GM21381 (cell line): ENCODE measurements around the gene LMTK3.
A peak's percentile ranks its signal among the peaks of the same experiment; 100 is the strongest.
"Not testable (repeated sequence)": the region's sequence is repeated elsewhere in the genome, so short reads cannot be mapped to it uniquely, and the experiment has no call there.

ENCODE experiments used
- ATAC-seq: cut with Tn5 transposase; IDR thresholded peaks from one replicate; pipeline ENCODE4 v1.9.1; 2021; ENCODE audit warnings: mild to moderate bottlenecking, moderate library complexity; ENCODE audit not compliant: unreplicated experiment

LMTK3 gene

DNA sequence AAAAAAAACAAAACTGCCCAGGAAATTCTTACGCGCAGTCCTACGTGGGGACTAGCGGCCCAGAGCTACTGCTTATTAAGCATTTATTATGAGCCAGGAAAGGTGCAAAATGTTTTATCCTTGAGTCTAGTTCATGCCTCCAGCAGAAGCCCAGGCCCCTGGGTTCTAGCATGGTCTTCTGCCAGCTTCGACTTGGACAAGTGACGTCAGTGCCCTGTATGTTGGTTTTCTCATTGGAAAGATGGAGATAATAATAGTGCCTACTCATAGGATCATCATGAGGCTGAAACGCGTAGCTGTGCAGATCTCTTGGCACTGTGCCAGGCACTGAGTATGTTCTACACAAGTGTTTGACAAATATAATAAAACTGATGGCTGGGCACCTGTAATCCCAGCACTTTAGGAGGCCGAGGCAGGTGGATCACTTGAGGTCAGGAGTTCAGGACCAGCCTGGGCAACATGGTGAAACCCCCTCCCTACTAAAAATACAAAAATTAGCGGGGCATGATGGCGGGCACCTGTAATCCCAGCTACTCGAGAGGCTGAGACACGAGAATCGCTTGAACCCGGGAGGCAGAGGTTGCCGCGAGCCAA is 28.0 kb upstream of the LMTK3 start:
- ATAC-seq, result no peak

- not testable (repeated sequence) for ATAC-seq
Measured at GRCh38 chr19:48538057-48538456, 26.4 kb upstream of the LMTK3 start.

- no peak for ATAC-seq
Measured at GRCh38 chr19:48537541-48537940, 25.9 kb upstream of the LMTK3 start.

GRCh38 chr19:48533770-48534169 is 22.1 kb upstream of the LMTK3 start:
- ATAC-seq, result no peak

DNA sequence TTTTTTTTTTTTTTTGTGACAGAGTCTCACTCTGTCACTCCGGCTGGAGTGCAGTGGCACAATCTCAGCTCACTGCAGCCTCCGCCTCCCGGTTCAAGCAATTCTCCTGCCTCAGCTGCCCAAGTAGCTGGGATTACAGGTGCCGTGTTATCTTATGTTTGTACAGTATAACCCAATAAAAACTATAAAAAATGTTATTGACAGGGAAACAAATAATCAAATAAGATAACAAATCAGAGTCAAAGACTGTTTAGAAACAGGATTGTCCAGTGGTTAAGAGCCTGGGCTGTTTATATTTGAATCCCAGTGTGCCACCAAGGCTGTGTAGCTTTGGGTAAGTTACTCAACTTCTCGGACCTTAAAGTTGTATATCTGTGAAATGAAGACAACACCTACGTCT is 19.1 kb upstream of the LMTK3 start:
- no peak for ATAC-seq

GRCh38 chr19:48530066-48530720 is 18.6 kb upstream of the LMTK3 start:
- ATAC-seq, result no peak

- no peak for ATAC-seq
Measured at GRCh38 chr19:48529156-48529555, 17.5 kb upstream of the LMTK3 start.

DNA sequence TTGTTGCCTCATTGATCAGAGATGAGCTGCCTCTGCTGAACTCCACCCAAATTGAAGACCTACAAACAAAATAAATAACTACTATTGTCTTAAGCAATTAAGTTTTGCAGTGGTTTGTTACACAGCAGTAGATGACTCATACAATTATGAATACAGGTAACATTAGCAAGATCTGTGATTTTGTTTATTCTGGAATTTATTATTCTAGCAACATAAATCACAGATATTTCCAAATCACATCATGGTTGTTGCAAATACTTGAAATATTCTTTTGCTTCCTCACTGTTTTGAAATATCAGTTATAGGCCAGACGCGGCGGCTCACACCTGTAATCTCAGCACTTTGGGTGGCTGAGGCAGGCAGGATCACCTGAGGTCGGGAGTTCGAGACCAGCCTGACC is 13.1 kb upstream of the LMTK3 start:
- no peak for ATAC-seq

DNA sequence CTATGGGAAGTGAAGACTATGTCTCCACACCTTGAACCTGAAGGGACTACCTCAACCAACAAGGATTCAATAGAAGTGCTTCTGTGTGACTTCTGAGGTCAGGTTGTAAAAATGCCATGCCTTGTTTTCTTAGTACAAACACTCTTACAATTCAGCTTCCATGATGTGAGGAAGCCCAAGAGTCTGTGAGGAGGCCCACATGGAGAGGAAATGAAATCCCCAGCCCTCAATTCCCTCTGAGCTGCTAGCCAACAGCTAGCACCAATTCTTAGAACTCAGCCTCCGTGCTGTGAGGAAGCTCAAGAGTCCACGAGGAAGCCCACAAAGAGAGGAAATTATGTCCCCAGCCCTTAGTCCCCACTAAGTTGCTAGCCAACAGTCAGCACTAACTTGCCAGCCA is 12.6 kb upstream of the LMTK3 start:
- no peak for ATAC-seq

GRCh38 chr19:48520134-48520533 is 8.5 kb upstream of the LMTK3 start:
- no peak for ATAC-seq

DNA sequence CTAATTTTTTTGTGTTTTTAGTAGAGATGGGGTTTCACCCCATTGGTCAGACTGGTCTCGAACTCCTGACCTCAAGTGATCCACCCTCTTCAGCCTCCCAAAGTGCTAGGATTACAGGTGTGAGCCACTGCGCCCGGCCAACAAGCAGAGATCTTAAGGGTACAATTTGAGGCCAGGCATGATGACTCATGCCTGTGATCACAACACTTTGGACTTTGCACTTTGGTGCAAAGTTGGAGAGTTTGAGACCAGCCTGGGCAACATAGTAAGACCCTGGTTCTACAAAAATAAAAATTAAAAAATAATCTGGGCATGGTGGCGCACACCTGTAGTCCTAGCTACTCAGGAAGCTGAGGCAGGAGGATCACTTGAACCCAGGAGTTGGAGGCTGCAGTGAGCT is 7.8 kb upstream of the LMTK3 start:
- ATAC-seq, result not testable (repeated sequence)

- no peak for ATAC-seq
Measured at GRCh38 chr19:48518207-48518606, 6.6 kb upstream of the LMTK3 start.

DNA sequence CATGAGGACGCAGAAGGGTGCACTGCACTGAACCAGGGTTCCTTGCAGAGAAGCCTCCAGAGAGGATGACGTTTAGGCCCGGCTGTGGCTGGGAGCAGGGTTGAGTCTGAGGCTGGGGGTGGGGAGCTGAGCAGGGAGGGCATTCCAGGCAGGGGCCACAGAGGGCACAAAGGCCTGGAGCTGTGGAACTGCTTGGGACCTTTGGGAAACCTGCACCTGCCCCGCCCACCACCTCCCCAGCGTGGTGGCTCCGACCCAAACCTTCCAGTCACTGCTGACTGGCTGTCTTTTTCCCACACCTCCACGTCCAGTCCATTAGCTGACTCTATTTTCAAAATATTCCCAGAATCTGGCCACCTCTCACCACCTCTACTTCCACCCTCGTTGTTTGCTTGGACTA is 4.9 kb upstream of the LMTK3 start:
- ATAC-seq, result no peak

- ATAC-seq, result no peak
Measured at GRCh38 chr19:48514123-48514458, 2.5 kb upstream of the LMTK3 start.

GRCh38 chr19:48513289-48514122 is 1.9 kb upstream of the LMTK3 start:
- ATAC-seq, result peak; percentile 52

GRCh38 chr19:48512504-48513288 is 1.1 kb upstream of the LMTK3 start:
- ATAC-seq, result no peak

GRCh38 chr19:48511321-48511731 is 309 bp downstream of the LMTK3 start:
- no peak for ATAC-seq

DNA sequence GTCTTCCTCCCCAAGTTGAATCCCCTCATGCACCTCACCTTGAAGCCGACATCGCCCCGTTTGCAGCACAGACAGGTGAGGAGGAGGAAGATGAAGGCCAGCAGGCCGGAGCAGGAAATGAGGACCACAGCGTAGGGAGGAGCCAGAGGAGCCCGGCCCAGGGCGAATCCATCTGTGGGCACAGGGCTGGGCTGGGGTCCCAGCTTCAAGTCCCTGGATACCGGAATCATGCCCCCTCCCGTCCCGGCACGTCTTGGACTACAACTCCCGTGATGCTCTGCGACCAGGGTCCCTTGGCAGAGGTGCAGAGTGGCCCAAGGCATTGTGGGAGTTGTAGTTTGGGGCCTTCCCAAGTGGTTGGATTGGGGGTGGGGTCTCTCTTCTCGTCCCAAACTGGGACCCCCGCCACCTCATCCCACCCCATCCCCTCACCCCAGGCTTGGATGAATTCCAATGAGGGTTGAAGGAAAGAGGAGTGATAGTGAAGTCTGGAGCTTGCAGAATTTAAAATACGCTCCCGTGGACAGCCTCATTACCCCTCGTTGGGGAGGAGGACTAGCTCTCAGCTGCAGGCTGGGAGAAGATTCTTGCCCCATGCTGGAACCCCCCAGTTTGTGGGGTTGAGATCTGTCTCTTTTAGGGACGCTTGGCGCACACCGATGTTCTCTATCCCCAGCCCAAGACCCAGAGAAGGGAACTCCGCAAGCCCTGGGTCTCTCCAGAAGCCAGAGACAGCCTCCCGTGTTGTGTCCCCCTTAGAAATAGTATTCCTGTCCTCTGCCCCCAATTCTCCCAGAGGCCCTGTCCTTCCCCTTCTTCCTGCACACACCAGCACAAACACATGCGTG is 990 bp downstream of the LMTK3 start:
- ATAC-seq, result no peak

DNA sequence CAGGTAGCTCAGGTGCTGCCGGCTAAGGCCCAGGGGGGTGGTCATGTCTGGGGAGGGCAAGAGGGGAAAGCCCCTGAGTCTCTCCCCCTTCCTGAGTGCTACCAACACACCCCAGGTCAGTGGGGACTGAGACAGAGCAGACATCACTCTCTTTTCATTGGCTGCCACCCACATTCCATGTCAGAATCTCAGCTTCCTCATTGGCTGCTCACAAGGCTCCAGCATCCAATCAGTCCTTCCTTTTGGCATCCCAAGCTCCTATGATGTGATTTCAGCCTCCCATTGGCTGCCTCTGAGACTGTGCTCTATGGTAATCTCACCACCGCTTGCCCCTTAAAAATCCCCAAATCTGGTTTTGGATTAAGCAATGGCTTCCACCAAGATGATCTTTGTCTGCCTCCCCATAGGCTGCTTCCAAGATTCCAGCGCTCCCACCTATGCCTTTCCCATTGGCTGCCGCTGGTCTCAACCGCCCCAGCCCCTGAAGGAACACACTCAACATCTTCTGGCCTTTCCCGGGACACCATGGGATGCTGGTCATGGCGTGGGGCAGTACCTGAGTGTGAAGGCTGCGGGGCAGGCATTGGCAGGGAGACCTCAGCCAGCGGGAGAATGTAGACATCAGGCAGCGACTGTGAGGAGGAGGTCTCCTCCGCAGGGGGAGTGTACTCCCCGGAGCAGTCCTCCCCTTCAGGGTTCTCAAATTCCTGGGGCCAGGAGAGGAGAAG is 2.0 kb downstream of the LMTK3 start:
- ATAC-seq, result no peak
